GM12872 (cell line): ENCODE measurements around the gene PDXP.

Experiments used
- TF ChIP-seq, protein P1 (sequence below): IDR thresholded peaks from 3 replicates; pipeline ENCODE4 v1.5.1; 2011; ENCODE audit warnings: low read depth, mild to moderate bottlenecking, low read length, moderate library complexity; ENCODE audit not compliant: insufficient read depth

PDXP gene

DNA sequence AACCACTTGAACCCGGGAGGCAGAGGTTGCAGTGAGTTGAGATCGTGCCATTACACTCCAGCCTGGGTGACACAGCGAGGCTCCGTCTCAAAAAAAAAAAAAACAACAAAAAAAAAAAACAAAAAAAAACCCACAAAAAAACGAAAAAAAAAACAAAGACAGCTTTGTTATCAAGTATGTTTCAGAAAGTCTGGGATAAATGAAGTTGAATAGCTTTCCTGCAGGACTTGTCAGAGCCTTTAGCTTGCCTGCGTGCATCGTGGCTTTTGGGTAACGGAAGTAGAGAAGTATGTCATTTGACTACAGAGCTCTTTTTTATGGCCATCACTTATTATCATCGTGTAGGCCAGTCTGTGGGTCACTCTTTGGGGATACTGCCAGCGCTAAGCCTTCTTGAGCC, 53.0 kb downstream of the PDXP start:
- TF ChIP-seq, protein P1, sequence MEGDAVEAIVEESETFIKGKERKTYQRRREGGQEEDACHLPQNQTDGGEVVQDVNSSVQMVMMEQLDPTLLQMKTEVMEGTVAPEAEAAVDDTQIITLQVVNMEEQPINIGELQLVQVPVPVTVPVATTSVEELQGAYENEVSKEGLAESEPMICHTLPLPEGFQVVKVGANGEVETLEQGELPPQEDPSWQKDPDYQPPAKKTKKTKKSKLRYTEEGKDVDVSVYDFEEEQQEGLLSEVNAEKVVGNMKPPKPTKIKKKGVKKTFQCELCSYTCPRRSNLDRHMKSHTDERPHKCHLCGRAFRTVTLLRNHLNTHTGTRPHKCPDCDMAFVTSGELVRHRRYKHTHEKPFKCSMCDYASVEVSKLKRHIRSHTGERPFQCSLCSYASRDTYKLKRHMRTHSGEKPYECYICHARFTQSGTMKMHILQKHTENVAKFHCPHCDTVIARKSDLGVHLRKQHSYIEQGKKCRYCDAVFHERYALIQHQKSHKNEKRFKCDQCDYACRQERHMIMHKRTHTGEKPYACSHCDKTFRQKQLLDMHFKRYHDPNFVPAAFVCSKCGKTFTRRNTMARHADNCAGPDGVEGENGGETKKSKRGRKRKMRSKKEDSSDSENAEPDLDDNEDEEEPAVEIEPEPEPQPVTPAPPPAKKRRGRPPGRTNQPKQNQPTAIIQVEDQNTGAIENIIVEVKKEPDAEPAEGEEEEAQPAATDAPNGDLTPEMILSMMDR, result no peak

DNA sequence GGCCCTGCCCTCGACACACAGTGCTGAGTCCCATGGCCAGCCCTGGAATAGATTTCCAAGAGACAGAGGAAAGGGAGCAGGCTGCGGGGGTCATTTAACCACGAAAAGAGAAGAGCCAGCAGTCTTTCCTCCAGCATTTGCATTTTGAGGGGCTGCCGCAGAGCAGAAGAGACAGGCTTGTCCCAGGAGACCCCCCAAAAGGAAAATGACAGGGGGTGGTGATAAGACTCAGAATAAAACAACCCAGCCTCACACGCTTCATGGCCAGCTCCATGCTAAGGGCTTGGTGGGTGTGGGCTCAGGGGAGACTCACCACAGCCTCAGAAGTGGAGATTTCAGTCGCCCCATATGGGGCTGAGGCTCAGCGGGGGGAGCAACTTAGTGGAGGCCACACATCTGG, 55.2 kb downstream of the PDXP start:
- TF ChIP-seq, protein P1, result no peak

DNA sequence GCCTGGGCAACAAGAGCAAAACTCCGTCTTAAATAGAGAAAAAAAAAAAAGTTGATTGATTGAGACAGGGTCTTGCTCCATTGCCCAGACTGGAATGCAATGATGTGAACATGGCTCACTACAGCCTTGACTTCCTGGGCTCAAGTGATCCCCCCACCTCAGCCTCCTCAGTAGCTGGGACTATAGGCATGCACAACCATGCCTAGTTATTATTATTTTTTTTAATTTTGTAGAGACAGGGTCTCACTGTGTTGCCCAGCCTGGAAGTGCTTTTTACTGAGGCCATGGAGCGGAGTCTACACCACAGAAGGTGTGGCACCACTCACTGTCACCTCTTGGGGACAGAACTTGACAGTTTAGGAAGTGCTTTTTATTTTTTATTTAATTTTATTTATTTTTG, 56.1 kb downstream of the PDXP start:
- TF ChIP-seq, protein P1, result no peak

DNA sequence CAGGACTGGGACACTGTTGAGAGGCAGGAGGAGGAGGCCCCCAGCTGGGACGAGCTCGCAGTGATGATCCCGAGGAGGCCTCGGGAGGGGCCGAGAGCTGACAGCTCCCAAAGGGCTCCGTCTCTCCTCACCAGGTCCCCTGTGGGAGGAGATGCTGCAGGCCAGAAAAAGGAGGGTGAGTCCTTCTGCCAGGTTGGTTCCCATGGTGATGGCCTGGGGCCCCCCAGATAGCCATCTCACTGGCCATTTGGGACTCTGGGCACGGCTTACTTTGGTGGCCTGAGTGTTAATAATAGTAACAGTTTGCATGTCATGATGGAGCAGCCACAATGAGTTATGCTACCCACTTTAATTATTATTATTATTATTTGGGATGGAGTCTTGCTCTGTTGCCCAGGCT, 57.2 kb downstream of the PDXP start:
- TF ChIP-seq, protein P1, result no peak
